GM12891 (cell line): ENCODE data around the gene ASTN2.

Experiments used
- DNase-seq: peaks from one replicate; pipeline ENCODE4 v3.0.0; 2011; ENCODE audit warnings: low spot score; ENCODE audit not compliant: insufficient read length
- FAIRE-seq: peaks from 2 replicates; lab custom pipeline; 2011; peaks lifted over from hg19 to GRCh38; lab: Jason Lieb, UNC
- PAX5 ChIP-seq: IDR thresholded peaks from 2 replicates; pipeline ENCODE4 v1.6.1; 2011; ENCODE audit warnings: low read length, moderate library complexity, mild to moderate bottlenecking; ENCODE audit not compliant: insufficient read depth, severe bottlenecking
- POLR2A ChIP-seq: IDR thresholded peaks from 2 replicates; pipeline ENCODE4 v1.6.1; 2011; ENCODE audit warnings: low read depth, low read length, control low read depth
- POLR2AphosphoS5 ChIP-seq: IDR thresholded peaks from 2 replicates; pipeline ENCODE4 v1.6.1; 2011; ENCODE audit warnings: low read depth, low read length, control low read depth
- POU2F2 ChIP-seq: IDR thresholded peaks from 2 replicates; pipeline ENCODE4 v1.6.1; 2011; ENCODE audit warnings: low read depth, mild to moderate bottlenecking, control low read depth, low read length, moderate library complexity
- SPI1 ChIP-seq: IDR thresholded peaks from 2 replicates; pipeline ENCODE4 v1.6.1; 2011; ENCODE audit warnings: low read depth, low read length, control low read depth
- TAF1 ChIP-seq: IDR thresholded peaks from 2 replicates; pipeline ENCODE4 v1.6.1; 2011; ENCODE audit warnings: low read depth, low read length, control low read depth

The ASTN2 gene

GRCh38 chr9:117247266-117247665, 167.6 kb downstream of the ASTN2 start:
- no peak for TF ChIP-seq SPI1
- no peak for TF ChIP-seq TAF1
- TF ChIP-seq PAX5 = no peak
- no peak for TF ChIP-seq POLR2A
- no peak for TF ChIP-seq POLR2AphosphoS5
- no peak for TF ChIP-seq POU2F2
- FAIRE-seq (no peak), DNase-seq (no peak)

GRCh38 chr9:117245175-117245829, 169.6 kb downstream of the ASTN2 start:
- FAIRE-seq (no peak), DNase-seq (no peak)
- TF ChIP-seq TAF1 (no peak), POLR2A (no peak), PAX5 (no peak), POU2F2 (no peak), POLR2AphosphoS5 (no peak), SPI1 (no peak)

GRCh38 chr9:117242082-117242481, 172.8 kb downstream of the ASTN2 start:
- TF ChIP-seq POLR2A (no peak), TAF1 (no peak), POLR2AphosphoS5 (no peak), POU2F2 (no peak), PAX5 (no peak), SPI1 (no peak)
- DNase-seq (no peak), FAIRE-seq (no peak)

- DNase-seq (no peak), FAIRE-seq (no peak)
- TF ChIP-seq SPI1 (no peak), PAX5 (no peak), POLR2AphosphoS5 (no peak), TAF1 (no peak), POLR2A (no peak), POU2F2 (no peak)
These were observed 175.4 kb downstream of the ASTN2 start for GRCh38 chr9:117239428-117239827.

GRCh38 chr9:117234103-117234502, 180.8 kb downstream of the ASTN2 start:
- no peak for DNase-seq
- no peak for TF ChIP-seq TAF1
- no peak for TF ChIP-seq SPI1
- TF ChIP-seq POLR2A = no peak
- TF ChIP-seq POU2F2 = no peak
- TF ChIP-seq PAX5 = no peak
- no peak for FAIRE-seq

GRCh38 chr9:117233016-117233415, 181.8 kb downstream of the ASTN2 start:
- FAIRE-seq (no peak), DNase-seq (no peak)
- TF ChIP-seq POLR2A (no peak), TAF1 (no peak), PAX5 (no peak), POU2F2 (no peak), SPI1 (no peak), POLR2AphosphoS5 (no peak)

GRCh38 chr9:117232281-117232680, 182.6 kb downstream of the ASTN2 start:
- TF ChIP-seq PAX5 = no peak
- no peak for TF ChIP-seq SPI1
- DNase-seq = no peak
- no peak for FAIRE-seq

GRCh38 chr9:117231012-117231411, 183.8 kb downstream of the ASTN2 start:
- no peak for FAIRE-seq
- no peak for DNase-seq
- TF ChIP-seq SPI1 = no peak
- no peak for TF ChIP-seq PAX5
- no peak for TF ChIP-seq POLR2AphosphoS5
- TF ChIP-seq POLR2A = no peak
- TF ChIP-seq POU2F2 = no peak
- TF ChIP-seq TAF1 = no peak

- TF ChIP-seq SPI1 (no peak), POLR2AphosphoS5 (no peak), TAF1 (no peak), PAX5 (no peak), POLR2A (no peak), POU2F2 (no peak)
- DNase-seq = no peak
- FAIRE-seq = no peak
These were observed 190.2 kb downstream of the ASTN2 start for GRCh38 chr9:117224695-117225094.

- FAIRE-seq = no peak
- no peak for DNase-seq
- TF ChIP-seq POU2F2 = no peak
- TF ChIP-seq SPI1 = no peak
- TF ChIP-seq PAX5 = no peak
- TF ChIP-seq POLR2A = no peak
- TF ChIP-seq POLR2AphosphoS5 = no peak
- TF ChIP-seq TAF1 = no peak
These were observed 195.9 kb downstream of the ASTN2 start for GRCh38 chr9:117218951-117219350.

GRCh38 chr9:117214416-117214815, 200.4 kb downstream of the ASTN2 start:
- FAIRE-seq (no peak), DNase-seq (no peak)
- TF ChIP-seq POLR2A (no peak), TAF1 (no peak), SPI1 (no peak), POU2F2 (no peak), POLR2AphosphoS5 (no peak)
